ENCODE data around the gene PTER. TPM values are rescaled to one million over a fixed set of nuclear protein-coding genes. Genes with fewer than 3 reads are reported as not detected.
A peak's percentile ranks its signal among the peaks of the same experiment; 100 is the strongest.

The PTER gene
- total RNA-seq, 4 donors from 2014 or later, result 4.4 to 12.1 (median 9.4) TPM

DNA sequence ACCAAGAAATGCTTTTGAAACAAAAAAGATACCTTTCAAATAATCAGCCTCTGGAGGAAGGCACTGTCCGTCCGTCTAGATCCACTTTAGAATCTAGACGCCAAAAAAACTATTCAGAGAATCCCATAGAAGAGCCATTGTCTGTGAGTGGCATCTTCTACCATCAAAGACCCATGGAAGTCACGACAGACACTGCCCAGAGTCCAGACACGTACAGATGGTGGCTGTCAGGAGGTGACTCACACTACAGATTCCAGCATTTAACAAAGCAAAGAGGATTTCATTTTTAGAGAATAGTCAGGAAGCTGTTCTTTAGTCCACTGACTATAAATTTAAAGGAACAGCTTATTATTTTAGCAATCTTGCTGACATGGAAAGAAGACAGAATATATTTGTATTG lies 73.2 kb downstream of the PTER start:
- H3K4me1 ChIP-seq, result no peaks in the 10 kb centered on the region
- TF ChIP-seq EP300 (IDR thresholded peaks at IDR 0.05) (no peak), POLR2AphosphoS5 (IDR thresholded peaks at IDR 0.05) (no peak), POLR2A (IDR thresholded peaks at IDR 0.05) (no peak)
- TF ChIP-seq, protein P1, sequence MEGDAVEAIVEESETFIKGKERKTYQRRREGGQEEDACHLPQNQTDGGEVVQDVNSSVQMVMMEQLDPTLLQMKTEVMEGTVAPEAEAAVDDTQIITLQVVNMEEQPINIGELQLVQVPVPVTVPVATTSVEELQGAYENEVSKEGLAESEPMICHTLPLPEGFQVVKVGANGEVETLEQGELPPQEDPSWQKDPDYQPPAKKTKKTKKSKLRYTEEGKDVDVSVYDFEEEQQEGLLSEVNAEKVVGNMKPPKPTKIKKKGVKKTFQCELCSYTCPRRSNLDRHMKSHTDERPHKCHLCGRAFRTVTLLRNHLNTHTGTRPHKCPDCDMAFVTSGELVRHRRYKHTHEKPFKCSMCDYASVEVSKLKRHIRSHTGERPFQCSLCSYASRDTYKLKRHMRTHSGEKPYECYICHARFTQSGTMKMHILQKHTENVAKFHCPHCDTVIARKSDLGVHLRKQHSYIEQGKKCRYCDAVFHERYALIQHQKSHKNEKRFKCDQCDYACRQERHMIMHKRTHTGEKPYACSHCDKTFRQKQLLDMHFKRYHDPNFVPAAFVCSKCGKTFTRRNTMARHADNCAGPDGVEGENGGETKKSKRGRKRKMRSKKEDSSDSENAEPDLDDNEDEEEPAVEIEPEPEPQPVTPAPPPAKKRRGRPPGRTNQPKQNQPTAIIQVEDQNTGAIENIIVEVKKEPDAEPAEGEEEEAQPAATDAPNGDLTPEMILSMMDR (IDR thresholded peaks at IDR 0.05), result no peak
- H3K27ac ChIP-seq, result no peak overlapping the region
- no peaks in the 10 kb centered on the region for H3K27me3 ChIP-seq
- H3K4me3 ChIP-seq, result no peak overlapping the region
- no peaks in the 10 kb centered on the region for H3K9me3 ChIP-seq
- WGBS, 2 donors (ENCODE audit: low coverage in 1 of 2), result 49 to 65% methylated on average over 5 of the region's 5 CpGs
- peaks cover 0 to 32% of the 10 kb centered on the region in 2 donors for H3K36me3 ChIP-seq
- no peak for ATAC-seq

DNA sequence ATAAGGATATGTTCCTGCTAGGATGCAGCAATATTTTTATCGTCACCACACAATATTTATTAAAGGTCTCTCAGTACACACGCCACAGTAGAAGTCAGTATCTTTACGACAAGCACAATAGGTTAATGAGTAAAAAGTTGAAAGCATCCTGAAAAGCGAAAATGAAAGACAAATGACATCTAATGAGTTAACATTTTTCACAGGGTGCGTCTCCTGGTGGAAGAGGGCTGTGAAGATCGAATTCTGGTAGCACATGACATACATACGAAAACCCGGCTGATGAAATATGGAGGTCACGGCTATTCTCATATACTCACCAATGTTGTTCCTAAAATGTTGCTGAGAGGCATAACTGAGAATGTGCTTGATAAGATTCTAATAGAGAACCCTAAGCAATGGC lies 74.0 kb downstream of the PTER start:
- no peak overlapping the region for H3K4me3 ChIP-seq
- 83 to 88% methylated on average over 5 to 9 of the region's 9 CpGs for WGBS, 2 donors (ENCODE audit: low coverage in 1 of 2)
- TF ChIP-seq POLR2A (IDR thresholded peaks at IDR 0.05), result no peak
- TF ChIP-seq, protein P1 (IDR thresholded peaks at IDR 0.05), result no peak
- no peak for TF ChIP-seq EP300 (IDR thresholded peaks at IDR 0.05)
- TF ChIP-seq POLR2AphosphoS5 (IDR thresholded peaks at IDR 0.05), result no peak
- no peak overlapping the region for H3K27ac ChIP-seq
- no peaks in the 10 kb centered on the region for H3K27me3 ChIP-seq
- no peak for ATAC-seq
- peaks cover 0 to 29% of the 10 kb centered on the region in 2 donors for H3K36me3 ChIP-seq
- no peaks in the 10 kb centered on the region for H3K4me1 ChIP-seq
- no peaks in the 10 kb centered on the region for H3K9me3 ChIP-seq

DNA sequence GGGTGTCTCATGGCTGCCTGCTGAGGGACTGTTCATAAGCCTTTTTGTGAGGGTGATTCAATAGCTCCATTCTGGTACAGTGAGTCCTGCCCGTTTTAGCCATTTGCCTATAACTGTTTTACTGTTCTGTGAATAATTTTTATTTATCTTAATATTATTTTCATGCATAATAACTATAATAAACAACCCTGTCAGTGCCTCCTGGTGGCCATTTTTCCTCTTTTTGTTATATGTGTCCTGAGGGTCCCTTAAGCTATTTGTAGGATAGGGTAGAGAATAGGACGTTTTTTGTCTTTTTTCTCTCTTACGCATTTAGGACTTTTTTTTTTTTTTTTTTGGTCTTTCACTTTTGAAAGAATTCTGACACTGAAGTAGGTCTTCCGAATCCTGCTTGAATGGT lies 82.0 kb downstream of the PTER start:
- Histone ChIP-seq H3K27me3 (peaks cover 62% of the 10 kb centered on the region), H3K36me3 (no peaks in the 10 kb centered on the region), H3K27ac (no peak overlapping the region), H3K4me3 (no peak overlapping the region), H3K4me1 (peaks cover 0 to 28% (median 7%) of the 10 kb centered on the region in 3 donors), H3K9me3 (no peaks in the 10 kb centered on the region)
- TF ChIP-seq, protein P1 (IDR thresholded peaks at IDR 0.05), result peak in 1 of 4 experiments; percentile 6
- no peak for TF ChIP-seq POLR2A (IDR thresholded peaks at IDR 0.05)
- ATAC-seq, result no peak
- 51 to 56% methylated on average over 1 to 4 of the region's 4 CpGs for WGBS, 2 donors (ENCODE audit: low coverage in 1 of 2)

DNA sequence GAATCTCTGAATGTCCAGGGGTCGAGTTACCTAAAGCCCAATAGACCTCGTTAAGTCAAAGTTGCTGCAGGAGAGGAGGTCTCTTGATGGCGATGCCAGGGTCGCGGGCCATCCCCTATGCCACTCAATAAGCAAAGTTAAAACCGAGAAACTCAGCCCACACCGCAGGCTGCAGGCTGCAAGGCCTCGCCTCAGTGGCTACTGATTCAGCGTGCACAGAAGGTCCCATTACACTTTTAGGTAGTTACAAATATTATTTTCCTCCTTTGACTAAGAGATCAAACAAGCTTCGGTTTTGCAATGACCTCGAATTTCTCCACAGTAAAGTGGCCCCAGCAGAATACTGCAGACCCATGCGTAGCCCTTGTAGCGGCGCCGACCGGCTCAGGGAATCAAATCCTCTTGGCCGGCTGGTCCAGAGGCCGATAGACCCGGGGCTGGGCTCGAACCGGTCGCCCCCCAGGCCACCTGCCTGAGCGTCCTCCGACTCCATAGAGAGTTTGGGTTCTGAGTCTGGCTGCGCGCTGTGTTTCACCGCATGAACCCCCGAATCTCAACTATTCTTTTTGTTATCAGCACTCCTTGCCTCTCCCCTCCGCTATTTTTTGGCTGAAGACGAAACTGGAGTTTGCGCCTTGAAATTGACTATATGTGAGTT lies 82.6 kb downstream of the PTER start:
- WGBS, 2 donors (ENCODE audit: low coverage in 1 of 2), result 35 to 60% methylated on average over 5 to 13 of the region's 31 CpGs
- TF ChIP-seq POLR2AphosphoS5 (IDR thresholded peaks at IDR 0.05) (no peak), EP300 (IDR thresholded peaks at IDR 0.05) (no peak), POLR2A (IDR thresholded peaks at IDR 0.05) (no peak)
- TF ChIP-seq, protein P1 (IDR thresholded peaks at IDR 0.05), result no peak
- ATAC-seq, result no peak
- Histone ChIP-seq H3K4me1 (peaks cover 0 to 28% (median 7%) of the 10 kb centered on the region in 3 donors), H3K9me3 (no peaks in the 10 kb centered on the region), H3K36me3 (no peaks in the 10 kb centered on the region), H3K27me3 (peaks cover 67% of the 10 kb centered on the region), H3K4me3 (peak overlapping the region in 1 of 2 donors; percentile 58), H3K27ac (no peak overlapping the region)

Data from gastroesophageal sphincter (tissue), 4 donors.